ENCODE results near the gene OSBPL10. TPM values are rescaled to one million over a fixed set of nuclear protein-coding genes. Genes with fewer than 3 reads are reported as not detected.
A peak's percentile ranks its signal among the peaks of the same experiment; 100 is the strongest.

OSBPL10 gene
- total and polyA plus RNA-seq, 2 of the 8 experiments (the other 6 are each of a cell fraction or from before 2014, with no cell fraction given), result 26.2 to 86.7 TPM

GRCh38 chr3:31735667-31736066, 245.4 kb downstream of the OSBPL10 start:
- H3K4me1 ChIP-seq (replicated peaks in 1 of 4; ENCODE audit: control insufficient read depth in 3 of 4, insufficient read depth in 4 of 4, low read length in 3 of 4), result peaks cover 0 to 7% (median 3%) of the 10 kb centered on the region in 4 experiments; a peak in 3 of 7 replicates
- H3K79me2 ChIP-seq (ENCODE audit: control insufficient read depth in 1 of 2, insufficient read depth in 2 of 2, low read length in 2 of 2), result peaks cover 0 to 2% of the 10 kb centered on the region in 2 experiments; a peak in 1 of 4 replicates
- H3K79me1 ChIP-seq (ENCODE audit: low read depth, low read length), result peaks cover 2% of the 10 kb centered on the region; the same call in 1 of the 2 replicates
- TF ChIP-seq USF2 (IDR thresholded peaks at IDR 0.05; ENCODE audit: low read length) (no peak), GTF2F1 (IDR thresholded peaks at IDR 0.05; ENCODE audit: borderline replicate concordance, low read depth, low read length) (no peak), KDM5A (IDR thresholded peaks at IDR 0.05; ENCODE audit: low read length) (no peak), TAF7 (optimal IDR thresholded peaks at IDR 0.05; ENCODE audit: borderline replicate concordance, low read depth, low read length) (no peak), TEAD4 (IDR thresholded peaks at IDR 0.05; ENCODE audit: low read depth, low read length) (peak; percentile 70; the same call in 1 of the 2 replicates), SRF (IDR thresholded peaks at IDR 0.05; ENCODE audit: low read depth, low read length) (no peak)
- no peak overlapping the region for H3K9ac ChIP-seq (replicated peaks in 1 of 4; ENCODE audit: extremely low read depth in 1 of 4, low read depth in 3 of 4, low read length in 3 of 4)
- H3K4ac ChIP-seq (replicated peaks; ENCODE audit: insufficient read length, low read depth, low read length), result no peak overlapping the region
- no peak overlapping the region for H2BK12ac ChIP-seq (ENCODE audit: low read depth, low read length)
- H3K4me3 ChIP-seq (ENCODE audit: extremely low read depth in 1 of 4, insufficient read depth in 2 of 4, low read depth in 3 of 4, low read length in 4 of 4), result no peak overlapping the region
- H3K27me3 ChIP-seq (replicated peaks in 1 of 4; ENCODE audit: control insufficient read depth in 3 of 4, extremely low read depth in 1 of 4, insufficient read depth in 3 of 4, low read length in 3 of 4), result no peaks in the 10 kb centered on the region
- no peak overlapping the region for H3K27ac ChIP-seq (ENCODE audit: low read depth, low read length)
- no peak overlapping the region for H4K8ac ChIP-seq (ENCODE audit: extremely low read depth, insufficient read depth, low read length)
- no peak overlapping the region for H2BK20ac ChIP-seq (ENCODE audit: low read length)
- no peak overlapping the region for H2BK15ac ChIP-seq (ENCODE audit: low read length)
- no peak overlapping the region for H3K56ac ChIP-seq (replicated peaks; ENCODE audit: insufficient read length, low read depth, low read length)
- H2AFZ ChIP-seq (ENCODE audit: low read length), result no peak overlapping the region
- no peaks in the 10 kb centered on the region for H3K9me3 ChIP-seq (ENCODE audit: insufficient read depth in 2 of 2, low read depth in 1 of 2, low read length in 1 of 2)
- H3K23ac ChIP-seq (ENCODE audit: insufficient read length), result no peak overlapping the region
- no peak overlapping the region for H4K91ac ChIP-seq (replicated peaks; ENCODE audit: insufficient read length, low read length)
- H3K4me2 ChIP-seq (ENCODE audit: insufficient read depth in 1 of 2, low read depth in 2 of 2, low read length in 2 of 2), result no peak overlapping the region
- no peak overlapping the region for H2BK5ac ChIP-seq (ENCODE audit: low read depth, low read length)
- no peaks in the 10 kb centered on the region for H3K36me3 ChIP-seq (ENCODE audit: control insufficient read depth in 2 of 4, insufficient read depth in 4 of 4, low read length in 3 of 4)
- H4K5ac ChIP-seq (ENCODE audit: insufficient read length, low read depth, low read length), result no peak overlapping the region
- POLR2A ChIA-PET (ENCODE audit: partially characterized antibody), result interaction anchor here (1.0 kb wide), 1 partner anchor 225 kb away, joined by 3 read pairs; no protein-coding TSS in a partner anchor
- H4K20me1 ChIP-seq (replicated peaks in 1 of 2; ENCODE audit: control insufficient read depth in 1 of 2, insufficient read depth in 2 of 2, low read length in 2 of 2), result no peaks in the 10 kb centered on the region
- no peak overlapping the region for H3K18ac ChIP-seq (ENCODE audit: extremely low read depth, low read length)
- H3K23me2 ChIP-seq (ENCODE audit: low read depth, low read length), result no peaks in the 10 kb centered on the region
- H2AK5ac ChIP-seq (ENCODE audit: low read depth, low read length), result no peak overlapping the region
- H2BK120ac ChIP-seq (replicated peaks; ENCODE audit: low read depth, low read length), result no peak overlapping the region
- H3K14ac ChIP-seq (ENCODE audit: insufficient read length), result no peak overlapping the region
- 90% methylated on average over 5 of the region's 5 CpGs; no CpG with 5 or more reads in 1 of the 2 experiments for WGBS, 2 experiments (ENCODE audit: extremely low coverage in 1 of 2, insufficient coverage in 1 of 2, insufficient read length in 1 of 2, insufficient replicate concordance in 2 of 2, low coverage in 1 of 2, low lambda C conversion rate in 2 of 2, missing lambda C conversion rate in 1 of 2)
- DNase-seq (ENCODE audit: low read depth in 1 of 2, low spot score in 2 of 2) (no peak), FAIRE-seq (peak; percentile 19)
- CTCF ChIA-PET (ENCODE audit: partially characterized antibody), result interaction anchor here (0.7 to 4.2 kb wide), 3 partner anchors 11 to 560 kb away, joined by 3 to 17 read pairs (median 3); no protein-coding TSS in a partner anchor
